IMR-90 (cell line): Measurements from ENCODE around the gene PSMC4. TPM values are rescaled to one million over a fixed set of nuclear protein-coding genes. Genes with fewer than 3 reads are reported as not detected.

Source experiments
- ATAC-seq: fragments of 200-7000 bp; cut with Tn5 transposase; 2 replicates; pipeline ENCODE4 v1.9.1; 2020; ENCODE audit warnings: low read depth, mild to moderate bottlenecking, moderate library complexity
- BruUV-seq: library from RNA; stranded (reverse); fragments of 400-500 nt; replicated peaks from 2 replicates; lab custom pipeline; 2021; lab: Mats Ljungman, UMichigan
- CTCF ChIA-PET: fragments of 300-600 bp; formaldehyde crosslinking; extraction: SDS; loops from one replicate; lab custom pipeline; 2021; ENCODE audit warnings: antibody characterized with exemption; lab: Yijun Ruan, JAX
- POLR2A ChIA-PET: fragments of 300-600 bp; sonication (Branson Sonifier 250); formaldehyde crosslinking; loops from one replicate; lab custom pipeline; 2022; ENCODE audit warnings: antibody characterized with exemption; ENCODE audit not compliant: unreplicated experiment; lab: Charles Lee
- DNase-seq: peaks from one replicate; pipeline ENCODE4 v3.0.0; 2013
- H2AFZ ChIP-seq: replicated peaks from 2 replicates; pipeline ENCODE3; 2013; ENCODE audit warnings: low read length, mild to moderate bottlenecking; ENCODE audit not compliant: poor library complexity
- H2AK5ac ChIP-seq: 2 replicates; pipeline ENCODE4 v1.6.1; 2013; ENCODE audit warnings: low read depth, low read length, inconsistent platforms
- H2AK9ac ChIP-seq: replicated peaks from 2 replicates; pipeline ENCODE3; 2013; ENCODE audit warnings: mild to moderate bottlenecking, low read depth, low read length, moderate library complexity; ENCODE audit not compliant: poor library complexity
- H2BK120ac ChIP-seq: 2 replicates; pipeline ENCODE4 v1.6.1; 2013; ENCODE audit warnings: low read depth, low read length, inconsistent platforms
- H2BK15ac ChIP-seq: 3 replicates; pipeline ENCODE4 v1.6.1; 2013; ENCODE audit warnings: low read depth, low read length, inconsistent platforms
- H2BK20ac ChIP-seq: 2 replicates; pipeline ENCODE4 v1.6.1; 2013; ENCODE audit warnings: low read depth, mild to moderate bottlenecking, inconsistent platforms, low read length, moderate library complexity
- H2BK5ac ChIP-seq: 2 replicates; pipeline ENCODE4 v1.6.1; 2013; ENCODE audit warnings: mild to moderate bottlenecking, low read depth, low read length, inconsistent platforms; ENCODE audit not compliant: poor library complexity, severe bottlenecking
- H3K14ac ChIP-seq: replicated peaks from 2 replicates; pipeline ENCODE4 v1.6.1; 2013; ENCODE audit warnings: low read depth, low read length, inconsistent platforms
- H3K18ac ChIP-seq: 2 replicates; pipeline ENCODE4 v1.6.1; 2013; ENCODE audit warnings: low read depth, low read length, control low read depth
- H3K23ac ChIP-seq: 2 replicates; pipeline ENCODE4 v1.6.1; 2013; ENCODE audit warnings: low read depth, low read length, inconsistent platforms
- H3K27ac ChIP-seq: 2 replicates; pipeline ENCODE4 v1.5.1; 2013; ENCODE audit warnings: mild to moderate bottlenecking, control low read depth, low read length; ENCODE audit not compliant: insufficient read depth
- H3K27me3 ChIP-seq: 2 replicates; pipeline ENCODE4 v1.6.1; 2013; ENCODE audit warnings: low read length; ENCODE audit not compliant: control insufficient read depth, insufficient read depth
- H3K36me3 ChIP-seq: 2 replicates; pipeline ENCODE4 v1.6.1; 2013; ENCODE audit warnings: low read length, mixed read lengths; ENCODE audit not compliant: control insufficient read depth, insufficient read depth
- H3K4ac ChIP-seq: 2 replicates; pipeline ENCODE4 v1.6.1; 2013; ENCODE audit warnings: low read depth, low read length, inconsistent platforms
- H3K4me1 ChIP-seq: 2 replicates; pipeline ENCODE4 v1.6.1; 2013; ENCODE audit warnings: low read length, mixed read lengths; ENCODE audit not compliant: control insufficient read depth, insufficient read depth
- H3K4me2 ChIP-seq: 2 replicates; pipeline ENCODE4 v1.6.1; 2013; ENCODE audit warnings: low read depth, mild to moderate bottlenecking, control low read depth, low read length, moderate library complexity
- H3K4me3 ChIP-seq: 2 replicates; pipeline ENCODE4 v1.5.1; 2013; ENCODE audit warnings: low read depth, mild to moderate bottlenecking, control low read depth, low read length, moderate library complexity; ENCODE audit not compliant: insufficient read depth
- H3K56ac ChIP-seq: 2 replicates; pipeline ENCODE4 v1.6.1; 2013; ENCODE audit warnings: low read length, inconsistent platforms; ENCODE audit not compliant: insufficient read depth; ENCODE audit errors: extremely low read depth
- H3K79me1 ChIP-seq, 2 experiments: 2 replicates each; pipeline ENCODE4 v1.6.1; 2013; ENCODE audit warnings: low read length in 2 of 2, inconsistent platforms in 1 of 2, low read depth in 1 of 2
- H3K9ac ChIP-seq: 2 replicates; pipeline ENCODE4 v1.6.1; 2013; ENCODE audit warnings: low read depth, low read length, control low read depth
- H3K9me1 ChIP-seq: 2 replicates; pipeline ENCODE4 v1.6.1; 2013; ENCODE audit warnings: low read length, inconsistent platforms; ENCODE audit not compliant: insufficient read depth
- H3K9me3 ChIP-seq: 2 replicates; pipeline ENCODE4 v1.6.1; 2013; ENCODE audit warnings: low read length; ENCODE audit not compliant: control insufficient read depth, insufficient read depth
- H4K20me1 ChIP-seq: 2 replicates; pipeline ENCODE4 v1.6.1; 2013; ENCODE audit warnings: low read length, inconsistent platforms; ENCODE audit not compliant: insufficient read depth
- H4K5ac ChIP-seq: 2 replicates; pipeline ENCODE4 v1.6.1; 2013; ENCODE audit warnings: mild to moderate bottlenecking, low read depth, low read length, control low read depth
- H4K8ac ChIP-seq, 2 experiments: 2 replicates each; pipeline ENCODE4 v1.6.1; 2013; ENCODE audit warnings: low read depth in 2 of 2, low read length in 2 of 2, control low read depth in 1 of 2, inconsistent platforms in 1 of 2
- H4K91ac ChIP-seq: 2 replicates; pipeline ENCODE4 v1.6.1; 2013; ENCODE audit warnings: low read depth, low read length, inconsistent platforms; ENCODE audit not compliant: insufficient read depth
- WGBS, 2 experiments: methylation state at CpG; one replicate each; pipeline versions ENCODE4 v1.1.5 to v1.1.7; 2013; ENCODE audit warnings: missing lambda C conversion rate in 2 of 2; ENCODE audit not compliant: insufficient read length in 1 of 2; ENCODE audit errors: extremely low coverage in 2 of 2; 5-methylcytosine and 5-hydroxymethylcytosine counted together
- dilution Hi-C: fragments of 300-500 bp; cut with HindIII; formaldehyde crosslinking; loops from one replicate; pipeline ENCODE4 v1.14.3; 2018; ENCODE audit warnings: low sequenced_read_pairs; ENCODE audit not compliant: unreplicated experiment
- in situ Hi-C: fragments of 300-500 bp; cut with MboI; formaldehyde crosslinking; loops from 3 replicates; pipeline ENCODE4 v1.14.3; 2019; ENCODE audit warnings: low sequenced_read_pairs, inconsistent platforms, mixed read lengths
- intact Hi-C: fragments of 100-400 bp; cut with micrococcal nuclease; formaldehyde crosslinking; loops from 2 replicates; pipeline ENCODE4 v1.10.0; 2022
- polyA plus RNA-seq, 3 experiments: library from polyadenylated mRNA; depleted of rRNA; stranded (reverse); fragments of >200 nt; gene quantifications; 2 replicates each; pipeline ENCODE4 v1.2.3, GENCODE V29; 2012; ENCODE audit warnings: low replicate concordance in 1 of 3
- total RNA-seq: library from RNA; depleted of rRNA; stranded (reverse); fragments of >200 nt; gene quantifications from 2 replicates; pipeline ENCODE4 v1.2.3, GENCODE V29; 2012
- TF ChIP-seq, protein P1 (sequence below): fragments of 150-350 bp; IDR thresholded peaks from 2 replicates; pipeline ENCODE4 v1.6.1; 2016; ENCODE audit warnings: low read depth, mild to moderate bottlenecking, low read length, moderate library complexity, borderline replicate concordance

PSMC4 gene
- total and polyA plus RNA-seq, 2 of the 4 experiments (the other 2 are of a cell fraction) = 148 to 216 TPM

DNA sequence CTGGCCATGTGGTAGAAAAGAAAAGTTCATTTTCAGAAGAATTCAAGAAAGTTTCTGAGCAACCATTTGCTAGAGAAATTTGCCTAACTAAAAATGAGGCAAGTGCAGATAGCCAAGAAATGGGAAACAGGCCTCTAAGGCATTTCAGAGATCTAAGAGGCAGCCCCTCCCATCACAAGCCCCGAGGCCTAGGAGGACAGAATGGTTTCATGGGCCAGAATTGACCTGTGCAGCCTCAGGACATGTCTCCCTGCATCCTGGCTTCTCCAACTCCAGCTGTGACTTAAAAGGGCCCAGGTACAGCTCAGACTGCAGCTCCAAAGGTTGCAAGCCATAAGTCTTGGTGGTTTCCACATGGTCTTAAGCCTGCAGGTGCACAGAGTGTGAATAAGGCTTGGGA lies 22.6 kb downstream of the PSMC4 start:
- Histone ChIP-seq H3K14ac (no peak overlapping the region), H3K4ac (no peak overlapping the region), H4K8ac (no peak overlapping the region), H3K79me1 (peaks cover 19 to 41% of the 10 kb centered on the region in 2 experiments), H3K27me3 (no peaks in the 10 kb centered on the region), H3K4me2 (no peak overlapping the region), H2AK9ac (no peak overlapping the region), H2AK5ac (no peak overlapping the region), H4K5ac (no peak overlapping the region), H3K18ac (no peak overlapping the region), H2BK5ac (no peak overlapping the region), H2BK15ac (no peak overlapping the region), H4K91ac (no peak overlapping the region), H3K4me3 (no peak overlapping the region), H3K9me3 (no peaks in the 10 kb centered on the region; the same call in 1 of the 2 replicates), H3K27ac (no peak overlapping the region), H2BK120ac (no peak overlapping the region), H3K23ac (no peak overlapping the region), H4K20me1 (no peaks in the 10 kb centered on the region), H3K9ac (no peak overlapping the region), H2BK20ac (no peak overlapping the region), H3K56ac (no peak overlapping the region), H3K9me1 (no peaks in the 10 kb centered on the region; the same call in 1 of the 2 replicates), H3K36me3 (no peaks in the 10 kb centered on the region; the same call in 1 of the 2 replicates), H2AFZ (no peak overlapping the region), H3K4me1 (peaks cover 5% of the 10 kb centered on the region)
- in situ Hi-C loops = no loop called here
- ATAC-seq (no peak), DNase-seq (no peak)
- BruUV-seq = no TSS peak
- dilution Hi-C loops = no loop called here
- no CpG with 5 or more reads among the region's 1 CpG for WGBS, 2 experiments
- intact Hi-C loops = no loop called here
- CTCF ChIA-PET = no interaction called here
- POLR2A ChIA-PET = no interaction called here
- TF ChIP-seq, protein P1, sequence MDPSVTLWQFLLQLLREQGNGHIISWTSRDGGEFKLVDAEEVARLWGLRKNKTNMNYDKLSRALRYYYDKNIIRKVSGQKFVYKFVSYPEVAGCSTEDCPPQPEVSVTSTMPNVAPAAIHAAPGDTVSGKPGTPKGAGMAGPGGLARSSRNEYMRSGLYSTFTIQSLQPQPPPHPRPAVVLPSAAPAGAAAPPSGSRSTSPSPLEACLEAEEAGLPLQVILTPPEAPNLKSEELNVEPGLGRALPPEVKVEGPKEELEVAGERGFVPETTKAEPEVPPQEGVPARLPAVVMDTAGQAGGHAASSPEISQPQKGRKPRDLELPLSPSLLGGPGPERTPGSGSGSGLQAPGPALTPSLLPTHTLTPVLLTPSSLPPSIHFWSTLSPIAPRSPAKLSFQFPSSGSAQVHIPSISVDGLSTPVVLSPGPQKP = no peak
